NCI-H1930 (cell line): Measurements from ENCODE around the gene CDK12.

ENCODE experiments used
- DNase-seq, 2 experiments: peaks; one replicate each; lab custom pipeline; 2025; lab: John Stamatoyannopoulos, UW

Gene CDK12

GRCh38 chr17:39581071-39581758 is 119.9 kb downstream of the CDK12 start:
- no peak for DNase-seq

GRCh38 chr17:39581759-39582085 is 120.4 kb downstream of the CDK12 start:
- DNase-seq, result no peak

- no peak for DNase-seq
These were observed 121.4 kb downstream of the CDK12 start for GRCh38 chr17:39582658-39583057.
